IMR-90 (cell line): ENCODE data around the gene CACNA2D3. TPM values are rescaled to one million over a fixed set of nuclear protein-coding genes. Genes with fewer than 3 reads are reported as not detected.

Experiments used
- ATAC-seq: fragments of 200-7000 bp; cut with Tn5 transposase; 2 replicates; pipeline ENCODE4 v1.9.1; 2020; ENCODE audit warnings: low read depth, mild to moderate bottlenecking, moderate library complexity
- BruUV-seq: library from RNA; stranded (reverse); fragments of 400-500 nt; replicated peaks from 2 replicates; lab custom pipeline; 2021; lab: Mats Ljungman, UMichigan
- CTCF ChIA-PET: fragments of 300-600 bp; formaldehyde crosslinking; extraction: SDS; loops from one replicate; lab custom pipeline; 2021; ENCODE audit warnings: antibody characterized with exemption; lab: Yijun Ruan, JAX
- POLR2A ChIA-PET: fragments of 300-600 bp; sonication (Branson Sonifier 250); formaldehyde crosslinking; loops from one replicate; lab custom pipeline; 2022; ENCODE audit warnings: antibody characterized with exemption; ENCODE audit not compliant: unreplicated experiment; lab: Charles Lee
- DNase-seq: peaks from one replicate; pipeline ENCODE4 v3.0.0; 2013
- H2AFZ ChIP-seq: replicated peaks from 2 replicates; pipeline ENCODE3; 2013; ENCODE audit warnings: low read length, mild to moderate bottlenecking; ENCODE audit not compliant: poor library complexity
- H2AK5ac ChIP-seq: 2 replicates; pipeline ENCODE4 v1.6.1; 2013; ENCODE audit warnings: low read depth, low read length, inconsistent platforms
- H2AK9ac ChIP-seq: replicated peaks from 2 replicates; pipeline ENCODE3; 2013; ENCODE audit warnings: mild to moderate bottlenecking, low read depth, low read length, moderate library complexity; ENCODE audit not compliant: poor library complexity
- H2BK120ac ChIP-seq: 2 replicates; pipeline ENCODE4 v1.6.1; 2013; ENCODE audit warnings: low read depth, low read length, inconsistent platforms
- H2BK15ac ChIP-seq: 3 replicates; pipeline ENCODE4 v1.6.1; 2013; ENCODE audit warnings: low read depth, low read length, inconsistent platforms
- H2BK20ac ChIP-seq: 2 replicates; pipeline ENCODE4 v1.6.1; 2013; ENCODE audit warnings: low read depth, mild to moderate bottlenecking, inconsistent platforms, low read length, moderate library complexity
- H2BK5ac ChIP-seq: 2 replicates; pipeline ENCODE4 v1.6.1; 2013; ENCODE audit warnings: mild to moderate bottlenecking, low read depth, low read length, inconsistent platforms; ENCODE audit not compliant: poor library complexity, severe bottlenecking
- H3K14ac ChIP-seq: replicated peaks from 2 replicates; pipeline ENCODE4 v1.6.1; 2013; ENCODE audit warnings: low read depth, low read length, inconsistent platforms
- H3K18ac ChIP-seq: 2 replicates; pipeline ENCODE4 v1.6.1; 2013; ENCODE audit warnings: low read depth, low read length, control low read depth
- H3K23ac ChIP-seq: 2 replicates; pipeline ENCODE4 v1.6.1; 2013; ENCODE audit warnings: low read depth, low read length, inconsistent platforms
- H3K27ac ChIP-seq: 2 replicates; pipeline ENCODE4 v1.5.1; 2013; ENCODE audit warnings: mild to moderate bottlenecking, control low read depth, low read length; ENCODE audit not compliant: insufficient read depth
- H3K27me3 ChIP-seq: 2 replicates; pipeline ENCODE4 v1.6.1; 2013; ENCODE audit warnings: low read length; ENCODE audit not compliant: control insufficient read depth, insufficient read depth
- H3K36me3 ChIP-seq: 2 replicates; pipeline ENCODE4 v1.6.1; 2013; ENCODE audit warnings: low read length, mixed read lengths; ENCODE audit not compliant: control insufficient read depth, insufficient read depth
- H3K4ac ChIP-seq: 2 replicates; pipeline ENCODE4 v1.6.1; 2013; ENCODE audit warnings: low read depth, low read length, inconsistent platforms
- H3K4me1 ChIP-seq: 2 replicates; pipeline ENCODE4 v1.6.1; 2013; ENCODE audit warnings: low read length, mixed read lengths; ENCODE audit not compliant: control insufficient read depth, insufficient read depth
- H3K4me2 ChIP-seq: 2 replicates; pipeline ENCODE4 v1.6.1; 2013; ENCODE audit warnings: low read depth, mild to moderate bottlenecking, control low read depth, low read length, moderate library complexity
- H3K4me3 ChIP-seq: 2 replicates; pipeline ENCODE4 v1.5.1; 2013; ENCODE audit warnings: low read depth, mild to moderate bottlenecking, control low read depth, low read length, moderate library complexity; ENCODE audit not compliant: insufficient read depth
- H3K56ac ChIP-seq: 2 replicates; pipeline ENCODE4 v1.6.1; 2013; ENCODE audit warnings: low read length, inconsistent platforms; ENCODE audit not compliant: insufficient read depth; ENCODE audit errors: extremely low read depth
- H3K79me1 ChIP-seq, 2 experiments: 2 replicates each; pipeline ENCODE4 v1.6.1; 2013; ENCODE audit warnings: low read length in 2 of 2, inconsistent platforms in 1 of 2, low read depth in 1 of 2
- H3K9ac ChIP-seq: 2 replicates; pipeline ENCODE4 v1.6.1; 2013; ENCODE audit warnings: low read depth, low read length, control low read depth
- H3K9me1 ChIP-seq: 2 replicates; pipeline ENCODE4 v1.6.1; 2013; ENCODE audit warnings: low read length, inconsistent platforms; ENCODE audit not compliant: insufficient read depth
- H3K9me3 ChIP-seq: 2 replicates; pipeline ENCODE4 v1.6.1; 2013; ENCODE audit warnings: low read length; ENCODE audit not compliant: control insufficient read depth, insufficient read depth
- H4K20me1 ChIP-seq: 2 replicates; pipeline ENCODE4 v1.6.1; 2013; ENCODE audit warnings: low read length, inconsistent platforms; ENCODE audit not compliant: insufficient read depth
- H4K5ac ChIP-seq: 2 replicates; pipeline ENCODE4 v1.6.1; 2013; ENCODE audit warnings: mild to moderate bottlenecking, low read depth, low read length, control low read depth
- H4K8ac ChIP-seq, 2 experiments: 2 replicates each; pipeline ENCODE4 v1.6.1; 2013; ENCODE audit warnings: low read depth in 2 of 2, low read length in 2 of 2, control low read depth in 1 of 2, inconsistent platforms in 1 of 2
- H4K91ac ChIP-seq: 2 replicates; pipeline ENCODE4 v1.6.1; 2013; ENCODE audit warnings: low read depth, low read length, inconsistent platforms; ENCODE audit not compliant: insufficient read depth
- BHLHE40 ChIP-seq: fragments of 150-350 bp; IDR thresholded peaks from 2 replicates; pipeline ENCODE4 v1.6.1; 2016; ENCODE audit warnings: mild to moderate bottlenecking, low read depth, low read length
- CEBPB ChIP-seq: IDR thresholded peaks from 2 replicates; pipeline ENCODE4 v1.6.1; 2012; ENCODE audit warnings: low read depth, low read length, improper control_type of control experiment
- CHD1 ChIP-seq: IDR thresholded peaks from 2 replicates; pipeline ENCODE4 v1.6.1; 2012; ENCODE audit warnings: low read depth, low read length, improper control_type of control experiment
- MAFK ChIP-seq: IDR thresholded peaks from 2 replicates; pipeline ENCODE4 v1.6.1; 2012; ENCODE audit warnings: low read depth, low read length, improper control_type of control experiment
- MAZ ChIP-seq: IDR thresholded peaks from 2 replicates; pipeline ENCODE4 v1.6.1; 2012; ENCODE audit warnings: low read depth, mild to moderate bottlenecking, low read length, improper control_type of control experiment, moderate library complexity, borderline replicate concordance
- POLR2A ChIP-seq: IDR thresholded peaks from 2 replicates; pipeline ENCODE4 v1.6.1; 2012; ENCODE audit warnings: mild to moderate bottlenecking, low read depth, low read length
- RFX5 ChIP-seq: IDR thresholded peaks from 2 replicates; pipeline ENCODE4 v1.8.0; 2012; ENCODE audit warnings: low read depth, mild to moderate bottlenecking, low read length, moderate library complexity
- SMC3 ChIP-seq: fragments of 150-350 bp; IDR thresholded peaks from 2 replicates; pipeline ENCODE4 v1.6.1; 2016; ENCODE audit warnings: low read depth, mild to moderate bottlenecking, antibody characterized with exemption, low read length, moderate library complexity
- WGBS, 2 experiments: methylation state at CpG; one replicate each; pipeline versions ENCODE4 v1.1.5 to v1.1.7; 2013; ENCODE audit warnings: missing lambda C conversion rate in 2 of 2; ENCODE audit not compliant: insufficient read length in 1 of 2; ENCODE audit errors: extremely low coverage in 2 of 2; 5-methylcytosine and 5-hydroxymethylcytosine counted together
- dilution Hi-C: fragments of 300-500 bp; cut with HindIII; formaldehyde crosslinking; loops from one replicate; pipeline ENCODE4 v1.14.3; 2018; ENCODE audit warnings: low sequenced_read_pairs; ENCODE audit not compliant: unreplicated experiment
- in situ Hi-C: fragments of 300-500 bp; cut with MboI; formaldehyde crosslinking; loops from 3 replicates; pipeline ENCODE4 v1.14.3; 2019; ENCODE audit warnings: low sequenced_read_pairs, inconsistent platforms, mixed read lengths
- intact Hi-C: fragments of 100-400 bp; cut with micrococcal nuclease; formaldehyde crosslinking; loops from 2 replicates; pipeline ENCODE4 v1.10.0; 2022
- polyA plus RNA-seq, 3 experiments: library from polyadenylated mRNA; depleted of rRNA; stranded (reverse); fragments of >200 nt; gene quantifications; 2 replicates each; pipeline ENCODE4 v1.2.3, GENCODE V29; 2012; ENCODE audit warnings: low replicate concordance in 1 of 3
- total RNA-seq: library from RNA; depleted of rRNA; stranded (reverse); fragments of >200 nt; gene quantifications from 2 replicates; pipeline ENCODE4 v1.2.3, GENCODE V29; 2012
- TF ChIP-seq, protein P1 (sequence below): conservative IDR thresholded peaks from 2 replicates; pipeline ENCODE4 v1.5.1; 2012; ENCODE audit warnings: mild to moderate bottlenecking, low read depth, low read length, improper control_type of control experiment
- TF ChIP-seq, protein P2 (sequence below): fragments of 150-350 bp; IDR thresholded peaks from 2 replicates; pipeline ENCODE4 v1.6.1; 2016; ENCODE audit warnings: low read depth, mild to moderate bottlenecking, low read length, moderate library complexity, borderline replicate concordance
- TF ChIP-seq, protein P3 (sequence below): fragments of 150-350 bp; IDR thresholded peaks from 2 replicates; pipeline ENCODE4 v1.6.1; 2017; ENCODE audit warnings: mild to moderate bottlenecking, antibody characterized with exemption, low read length, low read depth

The CACNA2D3 gene
- total and polyA plus RNA-seq, 2 of the 4 experiments (the other 2 are of a cell fraction), result 0.36 to 0.41 TPM

DNA sequence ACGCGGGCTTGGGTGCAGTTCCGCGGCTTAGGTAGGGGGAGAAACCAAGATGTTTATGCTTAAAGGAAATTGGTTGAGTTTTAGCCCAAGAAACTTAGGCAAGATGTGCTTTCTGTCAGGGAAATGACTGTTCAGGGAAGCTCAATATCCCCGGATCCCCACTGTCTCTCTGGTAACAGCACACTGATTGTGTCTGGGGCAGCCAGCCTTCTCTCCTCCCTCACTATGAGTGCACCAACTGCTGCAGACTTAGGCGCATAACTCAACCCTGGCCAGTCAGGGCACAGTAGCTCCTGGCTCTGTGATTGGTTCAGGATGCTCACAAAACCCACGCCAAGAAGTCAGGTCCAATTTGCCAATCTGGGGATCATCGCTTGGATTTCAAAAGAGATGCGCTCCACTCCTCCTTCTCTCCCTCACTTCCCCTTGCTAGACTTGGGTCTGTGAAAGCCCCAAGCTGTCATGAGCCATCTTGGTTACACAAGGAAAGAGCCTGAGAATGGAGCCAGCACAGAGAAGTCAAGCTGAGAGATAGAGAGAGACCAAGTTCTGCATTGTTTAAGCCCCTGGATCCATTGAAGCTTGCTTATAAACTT, 42.5 kb upstream of the CACNA2D3 start:
- H4K20me1 ChIP-seq, result no peaks in the 10 kb centered on the region
- no peak overlapping the region for H3K4ac ChIP-seq
- H2AK5ac ChIP-seq, result no peak overlapping the region
- POLR2A ChIA-PET, result no interaction called here
- H3K18ac ChIP-seq, result no peak overlapping the region
- 0% methylated on average over 1 of the region's 9 CpGs; no CpG with 5 or more reads in 1 of the 2 experiments for WGBS, 2 experiments
- H3K27me3 ChIP-seq, result no peaks in the 10 kb centered on the region
- no peak overlapping the region for H2BK120ac ChIP-seq
- H3K14ac ChIP-seq, result no peak overlapping the region
- CTCF ChIA-PET, result no interaction called here
- H4K91ac ChIP-seq, result no peak overlapping the region
- no peak overlapping the region for H2AK9ac ChIP-seq
- H3K9me1 ChIP-seq, result no peaks in the 10 kb centered on the region
- no peak overlapping the region for H3K4me2 ChIP-seq
- in situ Hi-C loops, result no loop called here
- no peak overlapping the region for H3K23ac ChIP-seq
- ATAC-seq (no peak), DNase-seq (no peak)
- no peak overlapping the region for H2BK5ac ChIP-seq
- no peak overlapping the region for H4K8ac ChIP-seq
- H2AFZ ChIP-seq, result no peak overlapping the region
- no peak overlapping the region for H3K56ac ChIP-seq
- no peaks in the 10 kb centered on the region for H3K79me1 ChIP-seq
- H3K9me3 ChIP-seq, result peaks cover 15% of the 10 kb centered on the region
- dilution Hi-C loops, result no loop called here
- intact Hi-C loops, result no loop called here
- H2BK20ac ChIP-seq, result no peak overlapping the region
- H3K4me3 ChIP-seq, result no peak overlapping the region
- H2BK15ac ChIP-seq, result no peak overlapping the region
- no peaks in the 10 kb centered on the region for H3K36me3 ChIP-seq
- no TSS peak for BruUV-seq
- H3K4me1 ChIP-seq, result no peaks in the 10 kb centered on the region
- TF ChIP-seq, protein P1, sequence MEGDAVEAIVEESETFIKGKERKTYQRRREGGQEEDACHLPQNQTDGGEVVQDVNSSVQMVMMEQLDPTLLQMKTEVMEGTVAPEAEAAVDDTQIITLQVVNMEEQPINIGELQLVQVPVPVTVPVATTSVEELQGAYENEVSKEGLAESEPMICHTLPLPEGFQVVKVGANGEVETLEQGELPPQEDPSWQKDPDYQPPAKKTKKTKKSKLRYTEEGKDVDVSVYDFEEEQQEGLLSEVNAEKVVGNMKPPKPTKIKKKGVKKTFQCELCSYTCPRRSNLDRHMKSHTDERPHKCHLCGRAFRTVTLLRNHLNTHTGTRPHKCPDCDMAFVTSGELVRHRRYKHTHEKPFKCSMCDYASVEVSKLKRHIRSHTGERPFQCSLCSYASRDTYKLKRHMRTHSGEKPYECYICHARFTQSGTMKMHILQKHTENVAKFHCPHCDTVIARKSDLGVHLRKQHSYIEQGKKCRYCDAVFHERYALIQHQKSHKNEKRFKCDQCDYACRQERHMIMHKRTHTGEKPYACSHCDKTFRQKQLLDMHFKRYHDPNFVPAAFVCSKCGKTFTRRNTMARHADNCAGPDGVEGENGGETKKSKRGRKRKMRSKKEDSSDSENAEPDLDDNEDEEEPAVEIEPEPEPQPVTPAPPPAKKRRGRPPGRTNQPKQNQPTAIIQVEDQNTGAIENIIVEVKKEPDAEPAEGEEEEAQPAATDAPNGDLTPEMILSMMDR, result no peak
- TF ChIP-seq CHD1 (no peak), RFX5 (no peak), BHLHE40 (no peak), MAZ (no peak), MAFK (no peak), SMC3 (no peak), POLR2A (no peak), CEBPB (no peak)
- TF ChIP-seq, protein P2, sequence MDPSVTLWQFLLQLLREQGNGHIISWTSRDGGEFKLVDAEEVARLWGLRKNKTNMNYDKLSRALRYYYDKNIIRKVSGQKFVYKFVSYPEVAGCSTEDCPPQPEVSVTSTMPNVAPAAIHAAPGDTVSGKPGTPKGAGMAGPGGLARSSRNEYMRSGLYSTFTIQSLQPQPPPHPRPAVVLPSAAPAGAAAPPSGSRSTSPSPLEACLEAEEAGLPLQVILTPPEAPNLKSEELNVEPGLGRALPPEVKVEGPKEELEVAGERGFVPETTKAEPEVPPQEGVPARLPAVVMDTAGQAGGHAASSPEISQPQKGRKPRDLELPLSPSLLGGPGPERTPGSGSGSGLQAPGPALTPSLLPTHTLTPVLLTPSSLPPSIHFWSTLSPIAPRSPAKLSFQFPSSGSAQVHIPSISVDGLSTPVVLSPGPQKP, result no peak
- TF ChIP-seq, protein P3, sequence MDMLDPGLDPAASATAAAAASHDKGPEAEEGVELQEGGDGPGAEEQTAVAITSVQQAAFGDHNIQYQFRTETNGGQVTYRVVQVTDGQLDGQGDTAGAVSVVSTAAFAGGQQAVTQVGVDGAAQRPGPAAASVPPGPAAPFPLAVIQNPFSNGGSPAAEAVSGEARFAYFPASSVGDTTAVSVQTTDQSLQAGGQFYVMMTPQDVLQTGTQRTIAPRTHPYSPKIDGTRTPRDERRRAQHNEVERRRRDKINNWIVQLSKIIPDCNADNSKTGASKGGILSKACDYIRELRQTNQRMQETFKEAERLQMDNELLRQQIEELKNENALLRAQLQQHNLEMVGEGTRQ, result no peak
- no peak overlapping the region for H4K5ac ChIP-seq
- no peak overlapping the region for H3K27ac ChIP-seq
- no peak overlapping the region for H3K9ac ChIP-seq
